H1 (cell line): ENCODE data around the gene ATOH8. TPM values are rescaled to one million over a fixed set of nuclear protein-coding genes. Genes with fewer than 3 reads are reported as not detected.

Source experiments
- CHD2 ChIP-seq: IDR thresholded peaks from 2 replicates; pipeline ENCODE4 v1.6.1; 2012; ENCODE audit warnings: low read length, improper control_type of control experiment
- HDAC2 ChIP-seq, 2 experiments: fragments of 300-600 bp in 1 of 2; sonication (generic) in 1 of 2; IDR thresholded peaks; 2 replicates each; pipeline ENCODE4 v1.6.1; 2011 to 2012; ENCODE audit warnings: low read depth in 2 of 2, low read length in 2 of 2, mild to moderate bottlenecking in 2 of 2, moderate library complexity in 2 of 2, borderline replicate concordance in 1 of 2, inconsistent platforms in 1 of 2
- JUND ChIP-seq: IDR thresholded peaks from 2 replicates; pipeline ENCODE4 v1.6.1; 2011; ENCODE audit warnings: mild to moderate bottlenecking, improper control_type of control experiment, low read length
- RXRA ChIP-seq: IDR thresholded peaks from 2 replicates; pipeline ENCODE4 v1.6.1; 2011; ENCODE audit warnings: low read depth, mild to moderate bottlenecking, low read length, moderate library complexity; ENCODE audit not compliant: insufficient read depth
- SUZ12 ChIP-seq: fragments of 200-600 bp; sonication (generic); IDR thresholded peaks from 2 replicates; pipeline ENCODE4 v1.6.1; 2012; ENCODE audit warnings: mild to moderate bottlenecking, inconsistent platforms, low read length, moderate library complexity, mixed read lengths
- polyA plus RNA-seq, 7 experiments: library from polyadenylated mRNA; depleted of rRNA in 3 of 7; stranded (reverse) in 5 of 7; unstranded in 2 of 7; fragments of >200 nt in 5 of 7; fragments of 200-250 nt in 2 of 7; gene quantifications; 1 replicate in 5 of 7; 2 replicates in 1 of 7; 4 replicates in 1 of 7; pipeline versions ENCODE4 v1.2.1 to v1.2.3, GENCODE V29; 2011 to 2013; ENCODE audit warnings: missing spikeins in 2 of 7, mixed read lengths in 2 of 7
- total RNA-seq: library from RNA; stranded (reverse); fragmentation: NEBNext Ultra II Directional; extraction: Animal tissue kit (Norgen Biotek cat#: 25700); gene quantifications from 2 replicates; pipeline ENCODE4 v1.2.1, GENCODE V29; 2021

ATOH8 gene
- total and polyA plus RNA-seq, 2 of the 8 experiments (the other 6 are each of a cell fraction or from before 2014, with no cell fraction given) = 0.50 to 0.53 TPM

GRCh38 chr2:85770369-85770768 lies 16.6 kb downstream of the ATOH8 start (continued):
- no peak for TF ChIP-seq SUZ12
- no peak for TF ChIP-seq HDAC2 (IDR thresholded peaks at IDR 0.05; ENCODE audit: borderline replicate concordance in 1 of 2, low read depth in 2 of 2, low read length in 2 of 2)
- no peak for TF ChIP-seq CHD2
- no peak for TF ChIP-seq JUND
- no peak for TF ChIP-seq RXRA
